Activated CD4-positive, alpha-beta T cell treated with anti-CD3 and anti-CD28 coated beads, Interleukin-2, amount 50 U/mL, for 24 hours (primary cell): ENCODE results near the gene SNCB.

Experiments used
- DNase-seq, 2 donors: peaks; one replicate each; pipeline ENCODE4 v3.0.0-alpha.2; 2020; ENCODE audit warnings: low read depth in 1 of 2, low spot score in 1 of 2

The SNCB gene

GRCh38 chr5:176644878-176645670 is 14.7 kb upstream of the SNCB start:
- DNase-seq = no peak

GRCh38 chr5:176644294-176644693 is 14.0 kb upstream of the SNCB start:
- no peak for DNase-seq

- DNase-seq = no peak
Observed at GRCh38 chr5:176643491-176644219, 13.3 kb upstream of the SNCB start.

- DNase-seq = no peak
Observed at GRCh38 chr5:176642675-176643490, 12.5 kb upstream of the SNCB start.

- no peak for DNase-seq
Observed at GRCh38 chr5:176640616-176641015, 10.3 kb upstream of the SNCB start.

GRCh38 chr5:176639981-176640380 is 9.6 kb upstream of the SNCB start:
- no peak for DNase-seq

GRCh38 chr5:176639208-176639607 is 8.9 kb upstream of the SNCB start:
- no peak for DNase-seq

- no peak for DNase-seq
Observed at GRCh38 chr5:176638437-176638836, 8.1 kb upstream of the SNCB start.

- DNase-seq = no peak
Observed at GRCh38 chr5:176637556-176637955, 7.2 kb upstream of the SNCB start.

GRCh38 chr5:176636426-176636825 is 6.1 kb upstream of the SNCB start:
- no peak for DNase-seq

GRCh38 chr5:176633598-176633997 is 3.3 kb upstream of the SNCB start:
- no peak for DNase-seq

- DNase-seq = no peak
Observed at GRCh38 chr5:176632745-176633144, 2.4 kb upstream of the SNCB start.

- DNase-seq = no peak
Observed at GRCh38 chr5:176631383-176632200, 1.3 kb upstream of the SNCB start.

- DNase-seq = no peak
Observed at GRCh38 chr5:176630681-176631222, 418 bp upstream of the SNCB start.

- DNase-seq = no peak
Observed at GRCh38 chr5:176629317-176629852, 949 bp downstream of the SNCB start.

GRCh38 chr5:176628406-176629228 is 1.7 kb downstream of the SNCB start:
- DNase-seq = no peak

GRCh38 chr5:176627582-176627981 is 2.8 kb downstream of the SNCB start:
- no peak for DNase-seq

- no peak for DNase-seq
Observed at GRCh38 chr5:176626876-176627236, 3.5 kb downstream of the SNCB start.
